GM19372 (cell line): ENCODE data around the gene SCNN1G.

Experiments
- ATAC-seq: cut with Tn5 transposase; IDR thresholded peaks from one replicate; pipeline ENCODE4 v1.9.1; 2021; ENCODE audit warnings: mild to moderate bottlenecking, low read depth, moderate library complexity; ENCODE audit not compliant: unreplicated experiment

Gene SCNN1G

GRCh38 chr16:23152386-23153178, 30.0 kb upstream of the SCNN1G start:
- ATAC-seq = no peak

GRCh38 chr16:23155445-23156049, 27.0 kb upstream of the SCNN1G start:
- no peak for ATAC-seq

GRCh38 chr16:23156110-23156509, 26.4 kb upstream of the SCNN1G start:
- ATAC-seq = no peak

- no peak for ATAC-seq
Measured at GRCh38 chr16:23156946-23157460, 25.5 kb upstream of the SCNN1G start.

- no peak for ATAC-seq
Measured at GRCh38 chr16:23158114-23158513, 24.4 kb upstream of the SCNN1G start.

GRCh38 chr16:23160082-23160481, 22.5 kb upstream of the SCNN1G start:
- ATAC-seq = no peak

- ATAC-seq = no peak
Measured at GRCh38 chr16:23160574-23160973, 22.0 kb upstream of the SCNN1G start.

GRCh38 chr16:23163921-23164320, 18.6 kb upstream of the SCNN1G start:
- no peak for ATAC-seq

- ATAC-seq = no peak
Measured at GRCh38 chr16:23164736-23165135, 17.8 kb upstream of the SCNN1G start.

GRCh38 chr16:23172583-23172982, 10.0 kb upstream of the SCNN1G start:
- no peak for ATAC-seq

- no peak for ATAC-seq
Measured at GRCh38 chr16:23172994-23173393, 9.6 kb upstream of the SCNN1G start.

- ATAC-seq = no peak
Measured at GRCh38 chr16:23174622-23175021, 7.9 kb upstream of the SCNN1G start.

GRCh38 chr16:23175651-23176050, 6.9 kb upstream of the SCNN1G start:
- ATAC-seq = no peak

GRCh38 chr16:23181506-23181905, 1.0 kb upstream of the SCNN1G start:
- no peak for ATAC-seq

- ATAC-seq = peak; percentile 64
Measured at GRCh38 chr16:23182206-23182678, 303 bp upstream of the SCNN1G start.

GRCh38 chr16:23183543-23183862, 958 bp downstream of the SCNN1G start:
- no peak for ATAC-seq

GRCh38 chr16:23185656-23186055, 3.1 kb downstream of the SCNN1G start:
- ATAC-seq = no peak

- no peak for ATAC-seq
Measured at GRCh38 chr16:23186171-23186570, 3.6 kb downstream of the SCNN1G start.

- ATAC-seq = no peak
Measured at GRCh38 chr16:23187341-23187740, 4.8 kb downstream of the SCNN1G start.

- ATAC-seq = no peak
Measured at GRCh38 chr16:23188911-23189310, 6.4 kb downstream of the SCNN1G start.

GRCh38 chr16:23194497-23195221, 12.1 kb downstream of the SCNN1G start:
- no peak for ATAC-seq
